Thyroid gland (tissue), 4 donors: ENCODE results near the gene PCCA.

Experiments
- CTCF ChIP-seq, 6 experiments: fragments of 200-600 bp in 3 of 6; fragments of 450-650 bp in 3 of 6; sonication (generic) in 3 of 6; IDR thresholded peaks; one replicate each; pipeline ENCODE4 v1.5.1; 2016 to 2019; ENCODE audit warnings: antibody characterized with exemption in 6 of 6, mild to moderate bottlenecking in 2 of 6, inconsistent platforms in 1 of 6, moderate library complexity in 1 of 6
- POLR2A ChIP-seq, 2 donors: fragments of 450-650 bp; IDR thresholded peaks; one replicate each; pipeline ENCODE4 v1.6.1; 2017; ENCODE audit warnings: antibody characterized with exemption in 2 of 2, mild to moderate bottlenecking in 2 of 2, moderate library complexity in 1 of 2

GRCh38 chr13:100511466-100511865, 422.6 kb downstream of the PCCA start:
- TF ChIP-seq CTCF (IDR thresholded peaks at IDR 0.05) (no peak), POLR2A (IDR thresholded peaks at IDR 0.05) (no peak)
